CD4-positive, alpha-beta T cell treated with Interleukin-21 for 1 hour (primary cell): ENCODE results near the gene HNRNPCL1.
"Not testable (repeated sequence)": the region's sequence is repeated elsewhere in the genome, so short reads cannot be mapped to it uniquely, and the experiment has no call there.

Source experiments
- DNase-seq: peaks from one replicate; pipeline ENCODE4 v3.0.0-alpha.2; 2020

HNRNPCL1 gene

GRCh38 chr1:12848620-12849019, at the start of gene HNRNPCL1:
TSS of gene HNRNPCL1 (minus strand) at chr1:12848720. CDS start at chr1:12848289, 431 bp downstream.
- not testable (repeated sequence) for DNase-seq

GRCh38 chr1:12898170-12898569, 49.6 kb upstream of the HNRNPCL1 start, which contains the start of gene PRAMEF10:
TSS of gene PRAMEF10 (minus strand) at chr1:12898270. CDS start at chr1:12895847, 2,423 bp downstream.
- DNase-seq = not testable (repeated sequence)

GRCh38 chr1:12886101-12886500, 37.6 kb upstream of the HNRNPCL1 start, which contains the start of gene PRAMEF4:
TSS of gene PRAMEF4 (minus strand) at chr1:12886201. CDS start at chr1:12883394, 2,807 bp downstream.
- not testable (repeated sequence) for DNase-seq

GRCh38 chr1:12878453-12878852, 29.9 kb upstream of the HNRNPCL1 start:
- not testable (repeated sequence) for DNase-seq

DNA sequence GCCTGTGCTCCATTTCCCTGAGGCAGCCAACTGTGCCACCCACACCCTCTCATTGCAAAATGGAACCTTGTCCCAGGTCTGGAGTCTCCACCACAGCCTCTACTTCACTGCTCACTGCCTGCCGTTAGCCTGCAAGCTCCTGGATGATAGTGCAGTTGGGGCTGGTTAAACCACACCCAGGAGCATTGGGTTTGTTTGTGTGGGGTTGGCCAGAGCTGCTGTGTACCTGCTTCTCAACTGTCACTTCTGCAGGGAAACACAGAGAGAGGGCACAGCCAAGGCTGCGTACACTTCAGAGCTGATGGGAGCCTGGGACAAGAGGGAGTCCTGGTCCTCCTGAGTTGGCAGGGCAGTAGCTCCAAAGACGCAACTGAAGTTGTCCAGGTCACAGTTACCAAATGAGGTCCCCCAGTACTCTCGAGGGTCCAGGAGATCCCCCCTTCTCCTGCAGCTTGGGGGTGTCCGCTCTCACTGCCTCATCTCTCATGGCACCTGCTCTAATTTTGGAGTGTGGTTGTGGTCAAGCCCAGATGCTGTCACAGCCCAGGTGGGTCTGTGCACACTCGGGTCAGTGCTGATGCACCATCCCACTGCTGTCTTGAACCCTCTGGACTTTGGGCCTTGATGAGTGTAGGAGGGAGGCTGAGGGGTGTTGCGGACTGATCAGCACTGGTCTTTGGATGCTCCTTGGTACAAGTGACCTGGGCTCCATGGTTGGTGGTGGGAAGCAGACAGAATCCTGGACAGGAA, 14.8 kb upstream of the HNRNPCL1 start:
- not testable (repeated sequence) for DNase-seq

- not testable (repeated sequence) for DNase-seq
Observed at GRCh38 chr1:12856786-12857185, 8.3 kb upstream of the HNRNPCL1 start, which contains the start of gene PRAMEF2. TSS of gene PRAMEF2 (plus strand) at chr1:12857086. CDS start at chr1:12859010, 1,924 bp downstream.

DNA sequence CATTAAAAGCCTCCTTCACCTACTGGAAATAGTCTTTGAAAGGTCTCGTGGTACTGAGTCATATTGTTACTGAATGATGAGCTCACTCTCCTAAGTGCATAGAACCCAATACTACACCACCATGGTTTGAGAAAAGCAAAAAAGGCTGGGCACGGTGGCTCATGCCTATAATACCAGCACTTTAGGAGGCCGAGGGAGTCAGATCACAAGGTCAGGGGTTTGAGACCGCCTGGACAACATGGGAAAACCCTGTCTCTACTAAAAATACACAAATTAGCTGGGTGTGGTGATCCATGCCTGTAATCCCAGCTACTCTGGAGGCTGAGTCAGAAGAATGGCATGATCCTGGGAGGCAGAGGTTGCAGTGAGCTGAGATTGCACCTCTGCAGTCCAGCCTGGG, 3.3 kb upstream of the HNRNPCL1 start:
- DNase-seq = no peak

DNA sequence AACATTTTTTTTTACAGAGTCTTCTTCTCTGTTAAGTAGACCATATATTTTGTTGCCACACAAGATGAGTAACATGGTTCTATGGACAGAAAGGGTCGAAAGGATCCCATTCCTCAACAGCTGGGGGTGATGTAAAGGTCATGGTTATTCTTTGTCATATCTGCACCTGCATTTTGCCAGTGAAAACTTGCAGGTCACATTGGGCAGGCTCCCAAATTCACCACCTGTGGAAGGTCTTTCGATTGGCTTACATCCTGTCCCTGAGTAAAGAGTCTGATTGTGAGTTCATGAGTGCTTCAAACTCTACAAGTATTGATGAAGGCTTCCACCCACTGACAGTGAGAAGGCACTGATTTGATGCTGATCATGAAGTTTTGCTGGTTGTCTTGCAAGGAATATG, 15.3 kb downstream of the HNRNPCL1 start:
- not testable (repeated sequence) for DNase-seq

- not testable (repeated sequence) for DNase-seq
Observed at GRCh38 chr1:12831310-12831709, 17.2 kb downstream of the HNRNPCL1 start, which contains the start of gene PRAMEF11. TSS of gene PRAMEF11 (minus strand) at chr1:12831410. CDS start at chr1:12828789, 2,621 bp downstream.

DNA sequence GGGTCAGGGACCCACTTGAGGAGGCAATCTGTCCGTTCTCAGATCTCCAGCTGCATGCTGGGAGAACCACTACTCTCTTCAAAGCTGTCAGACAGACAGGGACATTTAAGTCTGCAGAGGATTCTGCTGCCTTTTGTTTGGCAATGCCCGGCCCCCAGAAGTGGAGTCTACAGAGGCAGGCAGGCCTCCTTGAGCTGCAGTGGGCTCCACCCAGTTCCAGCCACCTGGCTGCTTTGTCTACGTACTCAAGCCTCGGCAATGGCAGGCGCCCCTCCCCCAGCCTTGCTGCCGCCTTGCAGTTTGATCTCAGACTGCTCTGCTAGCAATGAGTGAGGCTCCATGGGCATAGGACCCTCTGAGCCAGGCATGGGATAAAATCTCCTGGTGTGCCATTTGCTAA, 29.5 kb downstream of the HNRNPCL1 start:
- DNase-seq = not testable (repeated sequence)

DNA sequence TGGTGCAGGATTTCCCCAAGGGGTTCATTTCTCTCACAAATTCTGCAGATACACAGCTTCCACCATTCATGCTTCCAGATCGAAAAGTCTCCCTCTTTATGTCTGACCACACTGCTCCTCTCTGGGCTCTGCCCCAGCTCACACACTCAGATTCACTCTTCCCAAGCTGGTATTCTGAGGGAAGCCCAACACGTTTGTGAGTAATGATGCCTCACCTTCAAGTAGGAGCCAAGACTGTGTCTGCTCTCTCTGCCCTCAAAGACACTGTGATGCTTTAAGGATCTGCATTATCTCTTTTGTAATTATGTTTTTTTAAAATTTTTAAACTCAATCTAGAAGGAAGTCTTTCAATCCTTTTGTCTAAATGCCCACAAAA, 37.1 kb downstream of the HNRNPCL1 start:
- DNase-seq = no peak

GRCh38 chr1:12810691-12811408, 37.7 kb downstream of the HNRNPCL1 start:
- no peak for DNase-seq

- no peak for DNase-seq
Observed at GRCh38 chr1:12809933-12810332, 38.6 kb downstream of the HNRNPCL1 start.

GRCh38 chr1:12799730-12800129, 48.8 kb downstream of the HNRNPCL1 start:
- no peak for DNase-seq

GRCh38 chr1:12798911-12799310, 49.6 kb downstream of the HNRNPCL1 start:
- DNase-seq = no peak
